ENCODE measurements around the gene GCNT1.
"Not testable (repeated sequence)": the region's sequence is repeated elsewhere in the genome, so short reads cannot be mapped to it uniquely, and the experiment has no call there.

Gene GCNT1

DNA sequence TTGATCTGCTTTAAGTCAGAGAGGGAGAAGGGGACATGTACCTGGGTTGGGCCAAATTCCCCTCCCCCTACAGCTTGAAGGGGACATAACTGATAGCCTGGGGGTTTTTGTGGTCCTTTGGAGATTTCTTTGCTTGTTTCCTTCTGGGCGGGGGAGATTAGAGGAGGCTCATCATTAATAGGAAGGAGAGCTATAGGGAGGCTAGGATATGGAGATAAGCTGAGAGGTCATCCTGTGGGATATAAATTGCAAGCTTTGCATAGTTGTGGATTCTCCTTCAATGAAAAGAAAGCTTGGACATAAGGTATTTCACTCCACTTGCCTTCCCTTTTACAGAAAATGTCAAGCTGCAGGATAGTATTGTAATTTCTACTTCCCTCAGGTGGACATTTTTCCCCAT, 34.5 kb downstream of the GCNT1 start:
- DNase-seq = not testable (repeated sequence)

DNA sequence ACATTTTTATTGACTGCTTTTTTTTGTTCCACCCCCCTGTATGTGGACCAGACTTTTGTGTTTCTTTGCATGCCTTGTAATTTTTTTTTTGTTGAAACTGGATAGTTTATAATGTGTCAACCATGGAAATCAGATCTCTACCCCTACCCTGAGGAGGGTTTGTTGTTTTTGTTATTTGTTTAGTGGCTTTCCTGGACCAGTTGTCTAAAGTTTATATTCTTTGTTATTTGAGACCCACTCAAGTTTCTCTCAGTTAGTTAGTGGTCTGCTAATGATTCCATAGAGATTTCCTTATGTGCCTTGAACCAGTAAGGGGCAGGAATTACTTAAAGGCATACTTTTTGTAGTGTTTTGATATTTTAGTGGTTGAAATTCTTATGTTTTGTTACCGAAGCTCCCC, 41.1 kb downstream of the GCNT1 start:
- no peak for DNase-seq

DNA sequence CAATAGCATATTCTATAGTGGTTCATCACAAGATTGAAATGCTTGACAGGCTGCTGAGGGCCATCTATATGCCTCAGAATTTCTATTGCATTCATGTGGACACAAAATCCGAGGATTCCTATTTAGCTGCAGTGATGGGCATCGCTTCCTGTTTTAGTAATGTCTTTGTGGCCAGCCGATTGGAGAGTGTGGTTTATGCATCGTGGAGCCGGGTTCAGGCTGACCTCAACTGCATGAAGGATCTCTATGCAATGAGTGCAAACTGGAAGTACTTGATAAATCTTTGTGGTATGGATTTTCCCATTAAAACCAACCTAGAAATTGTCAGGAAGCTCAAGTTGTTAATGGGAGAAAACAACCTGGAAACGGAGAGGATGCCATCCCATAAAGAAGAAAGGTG, 43.8 kb downstream of the GCNT1 start:
- no peak for DNase-seq

DNA sequence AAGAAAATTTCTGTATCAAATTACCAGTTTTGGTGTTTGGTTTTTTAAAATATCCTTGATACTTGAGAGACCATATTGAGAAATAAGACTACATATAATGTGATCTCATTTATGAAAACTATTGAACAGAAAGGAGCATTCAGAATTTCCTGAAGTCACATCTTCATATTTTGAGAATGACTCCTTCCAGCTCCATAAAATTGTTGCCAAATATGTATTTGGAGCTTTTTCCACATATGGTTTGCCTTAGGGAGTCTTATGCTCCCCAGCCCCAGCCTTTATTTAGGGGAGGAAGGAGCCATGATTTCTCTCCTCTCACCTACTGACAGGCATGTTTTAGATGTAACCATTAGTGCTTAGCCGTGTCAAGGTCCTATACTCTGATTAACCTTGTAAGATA, 51.1 kb downstream of the GCNT1 start:
- no peak for DNase-seq

DNA sequence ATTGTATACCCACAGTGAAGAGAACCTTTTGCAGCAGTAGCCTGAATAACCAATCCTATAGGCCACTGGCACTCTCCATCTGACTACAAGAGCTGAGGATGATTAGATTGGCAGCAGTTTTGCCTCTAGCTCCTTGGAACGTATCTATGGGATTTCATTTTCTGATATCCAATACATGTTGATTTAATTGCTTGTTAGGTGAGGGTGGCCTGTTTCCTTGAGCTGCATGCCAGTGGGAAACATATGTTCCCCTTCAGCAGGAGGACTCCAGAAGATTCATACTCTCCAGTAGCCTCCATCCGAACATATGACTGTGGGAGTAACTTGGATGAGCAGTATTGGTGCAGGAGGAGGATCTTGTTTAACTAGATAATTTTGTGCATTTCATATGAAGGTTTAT, 51.5 kb downstream of the GCNT1 start:
- DNase-seq = no peak

DNA sequence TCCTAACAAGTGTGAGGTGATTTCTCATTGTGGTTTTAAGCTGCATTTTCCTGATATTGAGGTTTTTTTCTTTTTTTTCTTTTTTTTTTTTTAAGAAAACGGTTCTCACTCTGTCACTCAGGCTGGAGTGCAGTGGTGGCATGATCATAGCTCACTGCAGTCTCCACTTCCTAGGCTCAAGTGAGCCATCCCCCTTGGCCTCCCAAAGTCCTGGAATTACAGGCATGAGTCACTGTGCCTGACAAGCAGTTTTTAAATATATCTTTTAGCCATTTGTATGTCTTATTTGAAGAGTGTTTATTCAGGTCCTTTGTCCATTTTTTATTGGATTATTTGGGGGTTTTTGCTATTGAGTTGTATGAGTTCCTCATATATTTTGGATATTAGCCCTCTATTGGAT, 53.8 kb downstream of the GCNT1 start:
- DNase-seq = no peak

DNA sequence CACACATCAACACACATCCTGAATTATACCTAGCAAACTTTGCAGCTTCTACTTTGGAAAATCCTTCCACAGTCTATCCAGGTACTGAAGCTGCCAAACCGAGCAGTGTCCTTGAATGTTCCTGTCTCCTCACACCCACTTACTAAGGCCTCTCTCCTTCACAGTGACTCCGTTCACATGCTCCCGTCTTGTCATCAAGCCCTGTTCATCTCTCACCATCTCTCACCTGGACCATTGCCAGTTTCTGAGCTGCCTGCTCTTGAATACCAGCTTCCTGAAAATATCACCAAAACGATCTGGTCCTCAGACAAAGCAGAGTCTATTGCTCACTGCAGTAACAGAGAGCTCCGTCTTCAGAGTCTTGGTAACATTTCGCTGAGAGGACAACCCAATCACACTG, 57.4 kb downstream of the GCNT1 start:
- DNase-seq = no peak

DNA sequence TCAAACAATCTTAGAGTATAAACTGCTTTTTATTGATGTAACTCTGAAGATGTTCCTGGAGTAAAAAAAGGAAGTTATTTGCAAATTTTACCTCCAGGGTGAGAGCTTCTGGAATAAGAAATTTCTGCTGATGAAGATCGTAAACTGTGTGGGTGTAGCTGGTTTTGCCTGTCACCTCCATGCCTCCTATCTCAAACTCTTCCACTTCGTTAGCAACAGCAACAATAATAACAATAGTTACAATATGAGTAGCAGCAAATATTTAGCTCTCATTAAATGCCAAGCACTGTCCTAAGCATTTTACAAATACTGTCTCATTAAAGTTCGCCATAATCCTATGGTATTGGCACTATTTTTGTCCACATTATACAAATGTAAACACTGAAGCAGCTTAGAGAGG, 57.9 kb downstream of the GCNT1 start:
- no peak for DNase-seq

DNA sequence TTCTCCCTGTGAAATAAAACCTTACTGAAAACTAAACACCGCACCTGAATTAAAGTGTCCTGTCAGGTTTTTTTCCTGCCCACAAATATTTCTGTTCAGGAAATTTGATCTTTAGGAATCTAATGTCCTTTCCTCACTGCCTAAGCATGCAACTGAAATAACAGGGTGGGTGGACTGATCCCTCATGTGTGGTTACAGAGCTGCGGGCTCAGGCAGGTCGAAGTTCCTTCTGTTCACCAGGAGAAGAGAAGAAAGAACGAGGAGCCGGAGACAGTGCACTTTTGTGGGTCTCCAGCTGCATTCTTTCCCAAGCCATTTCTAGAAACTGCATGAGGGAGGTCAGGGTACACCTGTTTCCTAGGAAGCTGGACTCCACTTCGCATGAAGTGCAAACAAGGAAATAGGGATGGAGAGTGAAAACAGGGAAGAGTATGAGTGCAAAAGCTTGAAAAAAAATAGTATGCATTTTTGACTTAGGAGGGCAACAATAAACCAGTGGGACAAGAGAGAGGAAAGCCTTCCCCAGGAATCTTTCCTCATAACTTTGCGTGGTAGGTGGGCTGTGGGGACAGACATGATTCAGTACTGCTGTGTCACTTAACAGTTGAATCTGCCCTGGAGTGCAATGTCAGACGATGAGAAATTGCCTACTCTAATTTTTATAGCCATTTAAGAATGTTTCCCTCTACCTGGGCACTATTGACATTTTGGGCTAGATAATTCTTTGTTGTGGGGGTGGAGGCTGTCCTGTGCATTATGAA, 60.3 kb downstream of the GCNT1 start:
- DNase-seq = no peak

DNA sequence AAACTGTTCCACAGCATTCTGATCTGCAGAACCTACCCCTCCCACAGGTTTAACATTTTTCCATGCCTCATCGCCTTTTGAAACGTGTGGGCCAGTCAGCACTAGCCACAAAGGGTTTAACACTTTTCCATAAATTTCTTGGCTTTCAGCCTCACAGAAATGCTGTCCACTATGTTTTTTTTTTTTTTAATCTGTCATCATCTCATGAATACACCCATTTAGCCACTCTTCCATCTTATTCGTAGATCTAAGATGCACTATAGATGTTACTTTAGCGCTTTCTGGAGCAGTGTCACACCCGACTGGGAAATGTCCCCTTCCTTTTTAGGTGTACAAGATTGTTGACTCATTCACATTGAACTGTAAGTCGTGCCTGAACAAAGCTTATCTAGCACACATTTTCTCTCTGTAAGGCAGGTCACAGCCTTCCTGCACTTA, 62.3 kb downstream of the GCNT1 start:
- DNase-seq = no peak

DNA sequence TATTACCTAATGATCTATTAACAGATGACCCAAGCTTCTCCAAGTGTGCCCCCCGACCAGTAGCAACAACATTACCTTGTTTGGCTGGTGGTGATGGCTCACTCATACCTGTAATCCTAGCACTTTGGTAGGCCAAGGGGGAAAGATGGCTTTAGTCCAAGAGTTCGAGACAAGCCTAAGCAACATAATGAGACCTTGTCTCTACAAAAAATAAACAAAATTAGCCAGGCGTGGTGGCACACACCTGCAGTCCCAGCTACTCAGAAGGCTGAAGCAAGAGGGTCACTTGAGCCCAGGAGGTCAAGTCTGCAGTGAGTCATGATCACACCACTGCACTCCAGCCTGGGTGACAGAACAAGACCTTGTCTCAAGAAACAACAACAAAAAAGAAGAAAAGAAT, 62.9 kb downstream of the GCNT1 start:
- no peak for DNase-seq

DNA sequence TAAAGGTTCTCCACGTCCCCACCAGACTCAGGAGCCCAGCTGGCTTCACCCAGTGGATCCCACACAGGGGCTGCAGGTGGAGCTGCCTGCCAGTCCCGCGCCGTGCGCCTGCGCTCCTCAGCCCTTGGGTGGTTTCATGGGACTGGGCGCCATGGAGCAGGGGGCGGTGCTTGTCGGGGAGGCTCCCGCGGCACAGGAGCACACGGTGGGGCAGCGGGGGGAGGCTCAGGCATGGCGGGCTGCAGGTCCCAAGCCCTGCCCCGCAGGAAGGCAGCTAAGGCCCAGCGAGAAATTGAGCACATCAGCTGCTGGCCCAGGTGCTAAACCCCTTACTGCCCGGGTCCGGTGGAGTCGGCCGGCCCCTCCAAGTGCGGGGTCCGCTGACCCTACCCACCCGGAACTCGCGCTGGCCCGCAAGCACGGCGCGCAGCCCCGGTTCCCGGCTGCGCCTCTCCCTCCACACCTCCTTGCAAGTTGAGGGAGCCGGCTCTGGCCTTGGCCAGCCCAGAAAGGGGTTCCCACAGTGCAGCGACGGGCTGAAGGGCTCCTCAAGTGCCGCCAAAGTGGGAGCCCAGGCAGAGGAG, 64.7 kb downstream of the GCNT1 start:
- DNase-seq = not testable (repeated sequence)

DNA sequence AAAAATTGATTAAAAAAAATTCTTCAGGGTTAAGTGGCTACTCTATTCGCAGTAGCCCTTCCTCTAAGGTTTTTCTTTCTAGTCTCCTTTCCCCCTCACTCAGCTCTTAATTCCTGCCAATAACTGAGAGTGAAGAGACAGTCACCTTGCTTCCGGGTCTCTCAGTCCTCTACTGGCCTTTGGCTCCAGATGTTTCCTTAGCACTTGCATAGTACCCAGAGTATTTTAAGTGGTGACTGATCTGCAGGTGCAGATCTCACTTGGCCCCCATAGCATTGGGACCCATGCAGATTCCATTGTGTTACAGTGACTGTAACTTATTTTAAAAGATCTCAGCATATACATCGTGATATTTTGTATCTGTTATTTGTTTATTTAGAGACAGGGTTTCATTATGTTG, 66.2 kb downstream of the GCNT1 start:
- no peak for DNase-seq

DNA sequence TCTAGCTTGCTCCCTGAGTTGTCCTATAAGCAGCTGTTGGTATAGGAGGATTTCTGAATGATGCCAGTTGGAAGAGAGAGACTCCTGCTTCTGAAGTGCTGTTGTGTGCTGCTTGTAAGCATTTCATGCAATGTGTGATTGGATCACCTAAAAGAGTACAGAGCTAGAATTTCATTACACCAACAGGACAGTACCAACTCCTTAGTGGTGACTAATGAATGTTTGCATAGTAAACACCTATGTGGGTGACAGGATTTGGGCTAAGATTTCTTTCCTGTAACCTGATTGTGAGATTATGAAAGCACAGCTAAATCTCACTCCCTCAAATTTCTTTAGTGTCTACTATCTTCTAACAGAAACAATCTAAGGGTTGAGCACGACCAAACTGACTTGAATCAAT, 67.0 kb downstream of the GCNT1 start:
- DNase-seq = no peak

DNA sequence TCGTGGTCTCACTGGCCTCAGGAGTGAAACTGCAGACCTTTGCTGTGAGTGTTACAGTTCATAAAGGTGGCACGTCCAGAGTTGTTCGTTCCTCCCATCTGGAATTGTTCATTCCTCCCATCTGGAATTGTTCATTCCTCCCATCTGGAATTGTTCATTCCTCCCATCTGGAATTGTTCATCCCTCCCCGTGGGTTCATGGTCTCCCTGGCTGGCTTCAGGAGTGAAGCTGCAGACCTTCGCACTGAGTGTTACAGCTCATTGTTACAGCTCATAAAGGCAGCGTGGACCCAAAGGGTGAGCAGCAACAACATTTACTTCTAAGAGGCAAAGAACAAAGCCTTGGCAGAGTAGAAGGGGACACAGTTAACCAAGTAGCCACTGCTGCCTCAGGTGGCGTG, 69.1 kb downstream of the GCNT1 start:
- DNase-seq = no peak

DNA sequence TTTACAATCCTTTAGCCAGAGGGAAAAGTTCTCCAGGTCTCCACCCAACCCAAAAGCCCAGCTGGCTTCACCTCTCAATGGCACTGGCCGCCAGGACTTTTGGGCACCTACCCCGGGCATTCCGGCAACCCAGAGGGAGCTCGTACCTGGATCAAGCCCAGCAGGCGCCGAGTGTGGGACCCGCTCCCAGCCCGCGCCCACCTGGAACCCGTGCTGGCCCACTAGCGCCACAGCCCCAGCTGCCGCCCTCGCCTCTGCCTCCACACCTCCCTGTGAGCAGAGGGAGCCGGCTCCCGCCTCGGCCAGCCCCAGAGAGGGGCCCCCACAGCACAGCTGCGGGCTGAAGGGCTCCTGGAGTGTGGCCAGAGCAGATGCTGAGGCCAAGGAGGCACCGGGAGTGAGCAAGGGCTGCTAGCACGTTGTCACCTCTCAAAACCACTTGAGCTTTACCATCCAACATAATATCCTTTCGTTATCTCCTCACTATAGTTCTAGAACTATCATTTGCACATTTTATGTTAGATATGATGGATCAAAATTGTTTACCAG, 69.7 kb downstream of the GCNT1 start:
- no peak for DNase-seq

DNA sequence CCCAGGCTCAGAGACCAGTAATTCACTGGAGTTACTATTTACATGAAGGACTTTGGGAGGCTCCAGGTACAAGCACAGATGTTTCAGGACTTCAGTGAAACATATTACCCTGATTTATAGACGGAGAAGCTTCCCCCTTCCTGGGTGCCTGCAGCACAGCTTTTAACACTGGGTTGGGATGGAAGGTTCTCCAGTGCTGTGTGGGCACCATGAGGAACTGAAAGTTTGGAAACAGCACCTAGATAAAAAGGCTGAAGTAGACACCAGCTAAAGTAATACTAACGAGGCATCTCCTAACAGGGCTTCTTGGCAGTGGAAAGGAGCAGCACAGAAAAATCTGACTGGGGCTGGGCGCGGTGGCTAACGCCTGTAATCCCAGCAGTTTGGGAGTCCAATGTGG, 70.7 kb downstream of the GCNT1 start:
- DNase-seq = no peak

DNA sequence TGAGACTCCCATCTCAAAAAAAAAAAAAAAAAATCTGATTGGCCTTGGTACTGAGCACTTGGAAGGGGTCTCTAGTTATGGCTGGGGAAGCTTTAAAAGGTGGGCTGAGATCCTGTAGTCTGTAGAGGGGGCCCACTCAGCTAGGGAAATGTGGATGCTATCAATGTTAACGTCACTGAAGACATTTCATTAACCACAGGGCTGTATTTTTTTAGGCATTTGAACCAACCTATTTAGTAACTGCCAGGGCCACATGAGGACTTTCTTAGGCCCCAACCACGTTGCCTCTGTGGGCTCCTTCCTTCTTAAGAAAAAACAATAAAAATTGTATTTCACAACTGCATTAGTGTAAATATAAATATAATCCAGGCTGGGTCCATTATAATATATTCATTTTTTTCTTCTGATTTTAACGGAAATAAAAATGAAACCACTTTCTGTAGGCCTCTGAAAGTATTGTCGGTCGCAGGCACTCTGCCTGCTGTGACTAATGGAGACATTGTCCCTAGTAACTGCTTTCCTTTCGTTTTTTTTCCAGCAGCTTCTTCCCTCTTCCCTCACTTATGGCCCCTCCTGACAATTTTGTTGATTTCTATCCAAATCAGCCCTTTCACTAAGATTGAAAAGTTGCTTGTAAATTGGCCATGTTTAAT, 71.6 kb downstream of the GCNT1 start:
- DNase-seq = no peak

DNA sequence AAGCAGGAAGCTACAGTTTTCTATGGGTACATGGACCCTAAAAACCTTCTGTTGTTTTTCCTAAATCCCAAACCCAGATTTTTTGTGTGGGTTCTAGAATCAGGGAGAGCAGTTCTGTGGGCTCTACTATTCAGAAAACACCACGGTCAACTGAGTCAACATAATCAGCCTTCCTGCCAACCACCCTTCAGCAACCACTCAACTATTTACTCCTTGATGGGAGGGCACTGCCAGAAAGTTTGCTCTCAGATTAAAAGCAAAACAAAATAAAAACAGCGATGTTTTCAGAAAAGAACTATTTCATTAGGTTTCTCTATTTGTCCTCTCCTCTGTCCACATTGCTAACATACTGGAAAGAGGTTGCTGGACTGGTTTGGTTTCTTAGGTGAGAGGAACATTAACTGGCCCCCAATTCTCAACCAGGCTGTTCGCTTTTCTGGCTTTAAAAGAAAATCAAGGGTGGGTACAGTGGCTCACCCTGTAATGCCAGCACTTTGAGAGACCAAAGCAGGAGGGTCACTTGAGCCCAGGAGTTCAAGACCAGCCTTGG, 72.3 kb downstream of the GCNT1 start:
- no peak for DNase-seq

DNA sequence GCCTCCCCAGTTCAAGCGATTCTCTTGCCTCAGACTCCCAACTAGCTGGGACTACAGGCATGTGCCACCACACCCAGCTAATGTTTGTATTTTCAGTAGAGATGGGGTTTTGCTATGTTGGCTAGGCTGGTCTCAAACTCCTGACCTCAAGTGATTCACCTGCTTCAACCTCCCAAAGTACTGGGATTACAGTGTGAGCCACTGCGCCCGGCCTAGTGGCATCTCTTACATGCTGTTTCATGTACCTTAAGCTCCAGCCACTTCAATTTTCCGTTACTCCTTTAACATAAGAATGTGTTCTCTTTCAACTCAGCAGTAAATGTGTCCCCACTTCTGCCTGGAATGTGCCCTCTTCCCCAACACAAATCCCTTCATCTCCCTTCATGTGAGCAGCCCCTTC, 73.9 kb downstream of the GCNT1 start:
- not testable (repeated sequence) for DNase-seq

DNA sequence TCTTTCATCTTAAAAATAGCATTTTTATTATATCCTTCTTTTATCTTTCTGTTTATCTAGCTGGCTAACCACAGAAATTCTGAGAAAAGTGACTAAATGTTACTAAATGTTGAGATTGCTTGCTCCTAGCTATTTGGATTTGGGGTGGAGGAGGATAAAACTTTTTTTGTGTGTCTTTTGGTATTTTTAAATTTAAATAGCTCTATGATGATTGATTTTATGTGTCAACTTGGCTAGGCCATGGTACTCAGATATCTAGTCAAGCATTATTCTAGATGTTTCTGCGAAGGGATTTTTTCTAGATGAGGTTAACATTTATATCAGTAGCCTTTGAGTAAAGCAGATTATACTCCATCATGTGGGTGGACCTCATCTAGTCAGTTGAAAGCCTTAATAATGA, 75.0 kb downstream of the GCNT1 start:
- DNase-seq = no peak

DNA sequence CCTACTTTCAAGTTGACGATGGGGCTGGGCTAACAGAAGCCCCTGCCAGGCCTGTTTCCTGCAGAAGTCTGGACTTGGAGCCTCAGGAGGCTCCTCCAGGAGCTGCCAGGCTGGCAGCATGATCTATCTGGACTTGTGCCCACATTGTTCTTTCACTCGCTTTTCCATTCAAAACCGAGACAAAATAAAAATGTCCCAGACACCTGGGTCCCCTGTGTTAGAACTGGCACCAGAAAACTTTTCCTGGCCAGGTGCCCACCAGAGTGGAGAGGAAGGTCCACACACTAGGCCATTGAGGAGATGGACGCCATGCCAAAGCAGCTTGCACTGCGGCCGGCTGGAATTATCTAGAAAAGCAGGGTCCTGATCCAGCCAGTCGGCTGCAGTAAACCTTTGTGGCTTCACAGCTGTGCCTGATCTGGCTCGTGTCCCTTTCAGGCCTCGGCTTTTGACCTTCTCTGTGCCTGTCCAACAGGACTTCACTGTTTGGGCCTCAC, 78.2 kb downstream of the GCNT1 start:
- DNase-seq = peak; percentile 55

DNA sequence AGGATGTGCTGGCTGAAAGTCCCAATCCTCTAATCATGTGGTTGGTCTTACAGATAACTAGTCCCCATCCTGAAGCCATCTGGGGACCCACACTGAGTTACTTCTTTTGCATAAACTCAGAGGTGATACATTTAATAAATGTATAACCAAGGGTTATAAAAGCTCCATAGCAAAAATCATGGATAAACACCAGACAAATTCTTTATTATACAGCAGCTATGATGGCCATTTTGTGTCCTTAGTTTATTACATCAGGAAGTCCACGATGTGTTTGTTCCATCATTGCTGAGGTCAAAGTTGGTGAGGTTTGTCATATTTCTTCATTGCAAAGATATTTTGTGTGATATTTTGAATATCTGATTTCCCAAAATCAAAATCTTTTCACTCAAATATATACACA, 80.2 kb downstream of the GCNT1 start:
- DNase-seq = no peak

DNA sequence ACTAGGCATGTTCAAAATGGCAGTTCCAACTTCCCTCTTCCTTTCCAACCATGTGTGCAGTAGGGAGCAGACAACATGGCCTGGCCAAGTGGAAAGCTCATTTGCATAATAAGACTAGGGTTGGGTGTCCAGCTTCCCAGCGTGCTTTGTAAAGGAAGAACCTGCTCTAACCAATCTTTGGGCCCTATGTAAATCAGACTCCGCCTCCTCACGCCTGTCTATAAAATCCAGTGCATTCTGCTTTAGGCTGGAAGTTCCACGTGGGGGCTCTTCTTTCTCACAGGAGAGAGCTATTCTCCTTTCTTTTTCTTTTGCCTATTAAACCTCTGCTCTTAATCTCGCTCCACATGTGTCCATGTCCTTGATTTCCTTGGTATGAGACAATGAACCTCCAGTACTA, 83.4 kb downstream of the GCNT1 start:
- no peak for DNase-seq

All from left hindlimb (tissue), 1 donor.